HepG2 (cell line): Measurements from ENCODE around the gene TMEM214. TPM values are rescaled to one million over a fixed set of nuclear protein-coding genes. Genes with fewer than 3 reads are reported as not detected.

Source experiments
- ATAC-seq: fragments of 200-7000 bp; cut with Tn5 transposase; 3 replicates; pipeline ENCODE4 v1.9.1; 2020; ENCODE audit warnings: mild to moderate bottlenecking, moderate library complexity
- BruUV-seq: library from RNA; stranded (reverse); fragments of 400-500 nt; replicated peaks from 2 replicates; lab custom pipeline; 2021; lab: Mats Ljungman, UMichigan
- CTCF ChIA-PET: fragments of 300-600 bp; formaldehyde crosslinking; extraction: SDS; loops from one replicate; lab custom pipeline; 2021; ENCODE audit warnings: low total read pairs, inconsistent platforms, low intra/inter-chr PET ratio; lab: Yijun Ruan, JAX
- POLR2A ChIA-PET: fragments of 350-600 bp; sonication (Branson Sonifier 250); formaldehyde crosslinking; loops from one replicate; lab custom pipeline; 2020; ENCODE audit warnings: antibody characterized with exemption, inconsistent platforms; lab: Yijun Ruan, JAX
- DNase-seq: peaks from one replicate; pipeline ENCODE4 v3.0.0-alpha.2; 2015; ENCODE audit warnings: low spot score
- FAIRE-seq: peaks from 3 replicates; lab custom pipeline; 2011; peaks lifted over from hg19 to GRCh38; lab: Jason Lieb, UNC
- H2AFZ ChIP-seq: one replicate; pipeline ENCODE4 v1.6.1; 2011; ENCODE audit warnings: low read length, inconsistent platforms
- H3K27ac ChIP-seq: fragments of 300-600 bp; 3 replicates; pipeline ENCODE4 v1.8.0; 2011; ENCODE audit warnings: mixed run types, mild to moderate bottlenecking, mixed read lengths, low read length, inconsistent platforms; ENCODE audit not compliant: insufficient read depth; ENCODE audit errors: extremely low read length
- H3K27me3 ChIP-seq, 2 experiments: fragments of 200-600 bp in 1 of 2; 2 replicates in 1 of 2; 3 replicates in 1 of 2; pipeline versions ENCODE4 v1.6.0 to v1.8.0; 2011; ENCODE audit warnings: low read length in 2 of 2, mild to moderate bottlenecking in 2 of 2, moderate library complexity in 2 of 2, inconsistent platforms in 1 of 2; ENCODE audit not compliant: insufficient read depth in 2 of 2, control insufficient read depth in 1 of 2
- H3K36me3 ChIP-seq, 2 experiments: fragments of 200-600 bp in 1 of 2; replicated peaks in 1 of 2; 2 replicates in 1 of 2; 3 replicates in 1 of 2; pipeline versions ENCODE4 v1.5.1 to v1.8.0; 2011; ENCODE audit warnings: low read length in 2 of 2, inconsistent platforms in 1 of 2; ENCODE audit not compliant: insufficient read depth in 2 of 2, control insufficient read depth in 1 of 2
- H3K4me1 ChIP-seq: 2 replicates; pipeline ENCODE4 v1.5.1; 2012; ENCODE audit warnings: low read length, inconsistent platforms; ENCODE audit not compliant: insufficient read depth
- H3K4me2 ChIP-seq: 2 replicates; pipeline ENCODE4 v1.6.0; 2011; ENCODE audit warnings: low read depth, low read length, inconsistent platforms
- H3K4me3 ChIP-seq, 3 experiments: fragments of 200-600 bp in 1 of 3; sonication (generic), shearing (Covaris generic) in 1 of 3; replicated peaks in 1 of 3; 2 replicates each; pipeline ENCODE4 v1.5.1; 2011 to 2016; ENCODE audit warnings: low read length in 3 of 3, inconsistent platforms in 2 of 3, low read depth in 2 of 3, mild to moderate bottlenecking in 2 of 3, control low read depth in 1 of 3, mixed read lengths in 1 of 3; ENCODE audit not compliant: insufficient read depth in 1 of 3
- H3K79me2 ChIP-seq: one replicate; pipeline ENCODE4 v1.6.1; 2011; ENCODE audit warnings: low read length, inconsistent platforms; ENCODE audit not compliant: insufficient read depth
- H3K9ac ChIP-seq: 2 replicates; pipeline ENCODE4 v1.6.0; 2011; ENCODE audit warnings: mild to moderate bottlenecking, low read depth, low read length, inconsistent platforms; ENCODE audit not compliant: insufficient read depth
- H3K9me3 ChIP-seq: 2 replicates; pipeline ENCODE4 v1.5.1; 2012; ENCODE audit warnings: mild to moderate bottlenecking, low read length
- H4K20me1 ChIP-seq: 2 replicates; pipeline ENCODE4 v1.6.0; 2011; ENCODE audit warnings: inconsistent platforms, mild to moderate bottlenecking, low read length, moderate library complexity; ENCODE audit not compliant: insufficient read depth
- BRF2 ChIP-seq: sonication (generic); formaldehyde crosslinking; IDR thresholded peaks from 2 replicates; pipeline ENCODE4 v1.8.1; 2022; ENCODE audit warnings: mild to moderate bottlenecking, missing genetic modification reagents
- EHMT2 ChIP-seq: fragments of 200-600 bp; sonication (generic); IDR thresholded peaks from 2 replicates; pipeline ENCODE4 v1.7.0; 2017; ENCODE audit warnings: antibody characterized with exemption, low read depth, low read length, borderline replicate concordance
- IKZF5 ChIP-seq: IDR thresholded peaks from 2 replicates; pipeline ENCODE4 v1.6.1; 2018; ENCODE audit warnings: missing genetic modification reagents, mild to moderate bottlenecking, missing compliant biosample characterization
- MIER2 ChIP-seq: IDR thresholded peaks from 2 replicates; pipeline ENCODE4 v1.6.1; 2016; ENCODE audit warnings: missing biosample characterization, missing genetic modification reagents
- REST ChIP-seq, 2 experiments: IDR thresholded peaks; 2 replicates each; pipeline ENCODE4 v1.6.1; 2011 to 2012; ENCODE audit warnings: low read length in 2 of 2, borderline replicate concordance in 1 of 2, low read depth in 1 of 2, mild to moderate bottlenecking in 1 of 2, moderate library complexity in 1 of 2
- SKIL ChIP-seq: sonication (generic); formaldehyde crosslinking; IDR thresholded peaks from 2 replicates; pipeline ENCODE4 v1.8.0; 2022; ENCODE audit warnings: missing genetic modification reagents, mild to moderate bottlenecking, moderate library complexity, borderline replicate concordance
- TFDP1 ChIP-seq: IDR thresholded peaks from 2 replicates; pipeline ENCODE4 v1.6.1; 2016; ENCODE audit warnings: missing compliant biosample characterization, missing genetic modification reagents, borderline replicate concordance
- WIZ ChIP-seq: sonication (generic); formaldehyde crosslinking; IDR thresholded peaks from 2 replicates; pipeline ENCODE4 v1.5.1; 2020; ENCODE audit warnings: mild to moderate bottlenecking, missing genetic modification reagents
- ZNF160 ChIP-seq: sonication (generic); formaldehyde crosslinking; IDR thresholded peaks from 2 replicates; pipeline ENCODE4 v1.8.0; 2022; ENCODE audit warnings: mild to moderate bottlenecking, inconsistent platforms, missing genetic modification reagents
- whole genome bisulfite sequencing: methylation state at CpG from one replicate; pipeline ENCODE4 v1.1.6; 2017; ENCODE audit warnings: low lambda C conversion rate; 5-methylcytosine and 5-hydroxymethylcytosine counted together
- in situ Hi-C: cut with HindIII; loops from 2 replicates; pipeline ENCODE4 v1.10.0; 2017; ENCODE audit warnings: low pct_unique_long_range_greater_than_20kb; ENCODE audit not compliant: extremely low pct_ligation_motif_present
- intact Hi-C: fragments of 100-400 bp; cut with micrococcal nuclease; formaldehyde crosslinking; loops from one replicate; pipeline ENCODE4 v1.10.0; 2022; ENCODE audit not compliant: unreplicated experiment
- polyA plus RNA-seq, 8 experiments: library from polyadenylated mRNA; depleted of rRNA in 3 of 8; stranded (reverse) in 7 of 8; unstranded in 1 of 8; fragments of >200 nt; fragmentation: Illumina TruSeq in 4 of 8; extraction: Trizol in 4 of 8; gene quantifications; 2 replicates each; pipeline versions ENCODE4 v1.2.1 to v1.2.3, GENCODE V29; 2011 to 2016; ENCODE audit warnings: low read depth in 4 of 8, missing spikeins in 1 of 8, mixed read lengths in 1 of 8; ENCODE audit not compliant: insufficient read depth in 1 of 8
- total RNA-seq, 5 experiments: library from RNA; depleted of rRNA; stranded (reverse); fragments of >200 nt; fragmentation: Illumina TruSeq; extraction: Trizol; gene quantifications; 2 replicates each; pipeline ENCODE4 v1.2.3, GENCODE V29; 2016; ENCODE audit warnings: low read depth in 1 of 5

The TMEM214 gene
- total and polyA plus RNA-seq, 2 of the 13 experiments (the other 11 are each of a cell fraction or from before 2014, with no cell fraction given): 58.3 to 132 TPM

GRCh38 chr2:26991717-26992116 is 41.0 kb upstream of the TMEM214 start (continued):
- TF ChIP-seq BRF2 (CRISPR knock-in tag): no peak

GRCh38 chr2:26993768-26994167 is 39.0 kb upstream of the TMEM214 start:
- peaks cover 0 to 18% of the 10 kb centered on the region in 2 experiments; a peak in 1 of 5 replicates for H3K27me3 ChIP-seq

More at GRCh38 chr2:26993768-26994167, 39.0 kb upstream of the TMEM214 start:
- POLR2A ChIA-PET: interaction anchor here (0.6 kb wide), 1 partner anchor 94 kb away, joined by 3 read pairs; no protein-coding TSS in a partner anchor
- H4K20me1 ChIP-seq: no peaks in the 10 kb centered on the region
- in situ Hi-C loops: no loop called here
- no peaks in the 10 kb centered on the region for H3K9me3 ChIP-seq
- no peaks in the 10 kb centered on the region for H3K79me2 ChIP-seq
- no peak for ATAC-seq
- DNase-seq: no peak
- WGBS: 0% methylated on average over 1 of the region's 1 CpG
- no peaks in the 10 kb centered on the region for H3K36me3 ChIP-seq
- no peak overlapping the region for H2AFZ ChIP-seq
- FAIRE-seq: peak; percentile 26
- TF ChIP-seq ZNF160 (CRISPR knock-in tag) (no peak), MIER2 (CRISPR knock-in tag) (peak; percentile 96), TFDP1 (CRISPR knock-in tag) (no peak), IKZF5 (CRISPR knock-in tag) (no peak), WIZ (CRISPR knock-in tag) (peak; percentile 76; the same call in 1 of the 2 replicates), SKIL (CRISPR knock-in tag) (no peak), EHMT2 (peak; percentile 99), REST (IDR thresholded peaks at IDR 0.05; ENCODE audit: borderline replicate concordance in 1 of 2, low read depth in 1 of 2, low read length in 2 of 2) (peak; percentile 55 to 95)
- TF ChIP-seq, all 625 proteins: peak for 4
- intact Hi-C loops: no loop called here
- Histone ChIP-seq H3K9ac (no peak overlapping the region), H3K27ac (no peak overlapping the region), H3K4me1 (peaks cover 9% of the 10 kb centered on the region), H3K4me2 (no peak overlapping the region), H3K4me3 (no peak overlapping the region)
- CTCF ChIA-PET: no interaction called here
- no TSS peak for BruUV-seq
